Measurements from ENCODE around the gene AUTS2.
A peak's percentile ranks its signal among the peaks of the same experiment; 100 is the strongest.

Gene AUTS2

GRCh38 chr7:70582927-70583895 lies 984.9 kb downstream of the AUTS2 start:
- 0 out of 2 replicates have a peak, but pooled peaks have one; percentile 14 for TF ChIP-seq GATA2 (IDR thresholded peaks at IDR 0.05; ENCODE audit: low read depth, low read length)
- TF ChIP-seq GATA3 (IDR thresholded peaks at IDR 0.05; ENCODE audit: low read depth, low read length): no peak

DNA sequence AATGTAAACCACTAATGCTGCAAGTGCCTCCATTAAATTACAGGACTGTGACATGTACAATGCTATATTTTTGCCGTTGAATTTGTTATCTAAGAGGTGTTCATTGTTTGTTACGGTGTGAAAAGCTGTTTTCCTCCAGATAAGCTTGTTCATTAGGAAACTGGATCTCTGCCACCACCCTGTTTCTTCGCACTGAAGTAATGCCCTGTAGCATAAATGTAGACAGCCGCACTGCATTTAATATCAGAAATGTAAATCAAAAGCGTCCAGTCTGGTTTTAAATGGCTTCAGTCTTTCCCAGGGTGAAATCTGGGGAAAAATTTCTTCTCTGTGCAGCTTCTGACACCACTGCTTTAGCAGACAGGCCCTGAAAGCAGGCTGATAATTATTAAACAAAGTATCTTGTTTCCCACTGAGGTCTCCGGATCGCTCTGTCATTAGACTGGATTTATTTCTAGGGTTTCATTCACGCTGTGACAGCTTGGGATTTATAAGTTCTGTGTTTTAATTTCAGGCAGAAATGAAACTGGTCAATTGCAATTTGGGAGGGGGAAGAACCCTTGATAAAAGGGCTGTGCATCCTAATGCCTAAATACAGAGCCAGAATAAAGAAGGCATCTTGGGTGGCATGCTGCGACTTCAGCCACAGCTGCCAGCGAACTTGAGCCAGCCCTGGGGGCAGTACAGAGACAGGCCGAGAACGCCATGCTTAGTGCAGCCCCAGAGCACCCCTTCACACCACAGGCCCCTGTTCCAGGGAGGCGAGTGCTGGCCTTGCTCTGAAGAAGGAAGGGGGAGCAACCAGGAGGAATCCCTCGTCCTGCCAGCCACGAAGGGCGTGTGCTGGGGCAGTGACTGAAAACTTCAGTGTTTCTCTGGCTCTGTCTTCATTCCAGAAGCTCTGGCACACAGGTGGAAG lies 985.9 kb downstream of the AUTS2 start:
- TF ChIP-seq GATA3 (IDR thresholded peaks at IDR 0.05; ENCODE audit: low read depth, low read length) (peak; percentile 50), GATA2 (IDR thresholded peaks at IDR 0.05; ENCODE audit: low read depth, low read length) (peak; percentile 88)

- TF ChIP-seq GATA3 (IDR thresholded peaks at IDR 0.05; ENCODE audit: low read depth, low read length): no peak
- TF ChIP-seq GATA2 (IDR thresholded peaks at IDR 0.05; ENCODE audit: low read depth, low read length): no peak
Measured at GRCh38 chr7:70585071-70585470, 986.8 kb downstream of the AUTS2 start.

GRCh38 chr7:70586822-70587221 lies 988.5 kb downstream of the AUTS2 start:
- no peak for TF ChIP-seq GATA3 (IDR thresholded peaks at IDR 0.05; ENCODE audit: low read depth, low read length)
- no peak for TF ChIP-seq GATA2 (IDR thresholded peaks at IDR 0.05; ENCODE audit: low read depth, low read length)

DNA sequence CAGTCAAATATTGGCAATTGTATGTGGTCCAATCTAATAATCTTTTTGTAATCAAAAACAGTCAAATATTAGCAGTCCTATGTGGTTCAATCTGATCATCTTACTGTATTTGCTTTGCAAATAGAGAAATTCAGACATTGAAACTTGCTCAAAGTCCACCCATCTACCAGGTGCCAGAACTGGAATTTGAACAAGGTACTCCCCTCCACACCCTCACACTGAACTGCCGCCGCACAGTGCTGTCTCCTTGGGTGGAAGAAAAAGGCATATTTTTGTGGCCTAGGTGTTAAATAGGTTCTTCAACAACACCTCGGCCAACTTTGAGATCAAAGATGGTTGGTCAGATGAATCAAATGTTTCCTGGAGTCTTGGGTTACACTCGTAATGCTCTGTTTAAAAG lies 989.5 kb downstream of the AUTS2 start:
- TF ChIP-seq GATA2 (IDR thresholded peaks at IDR 0.05; ENCODE audit: low read depth, low read length): no peak
- no peak for TF ChIP-seq GATA3 (IDR thresholded peaks at IDR 0.05; ENCODE audit: low read depth, low read length)

- TF ChIP-seq GATA3 (IDR thresholded peaks at IDR 0.05; ENCODE audit: low read depth, low read length) (no peak), GATA2 (IDR thresholded peaks at IDR 0.05; ENCODE audit: low read depth, low read length) (no peak)
Measured at GRCh38 chr7:70588191-70588921, 990.1 kb downstream of the AUTS2 start.

GRCh38 chr7:70589010-70589409 lies 990.7 kb downstream of the AUTS2 start:
- no peak for TF ChIP-seq GATA3 (IDR thresholded peaks at IDR 0.05; ENCODE audit: low read depth, low read length)
- no peak for TF ChIP-seq GATA2 (IDR thresholded peaks at IDR 0.05; ENCODE audit: low read depth, low read length)

DNA sequence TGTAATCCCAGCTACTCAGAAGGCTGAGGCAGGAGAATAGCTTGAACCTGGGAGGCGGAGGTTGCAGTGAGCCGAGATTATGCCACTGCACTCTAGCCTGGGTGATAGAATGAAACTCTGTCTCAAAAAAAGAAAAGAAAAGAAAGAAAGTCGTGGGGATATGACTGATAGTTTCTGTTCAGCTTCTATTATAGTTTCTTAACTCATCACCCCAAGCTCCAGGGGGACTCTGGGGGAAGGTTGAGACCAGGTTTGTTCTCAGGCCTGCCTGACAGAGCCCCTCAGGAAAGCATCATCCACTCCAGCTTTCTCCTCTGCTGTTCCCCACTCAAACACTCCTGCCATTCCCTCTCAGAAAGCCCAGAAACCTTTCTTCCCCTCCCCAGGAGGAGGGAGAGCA lies 991.3 kb downstream of the AUTS2 start:
- TF ChIP-seq GATA3 (IDR thresholded peaks at IDR 0.05; ENCODE audit: low read depth, low read length) (no peak), GATA2 (IDR thresholded peaks at IDR 0.05; ENCODE audit: low read depth, low read length) (no peak)

- no peak for TF ChIP-seq GATA2 (IDR thresholded peaks at IDR 0.05; ENCODE audit: low read depth, low read length)
- no peak for TF ChIP-seq GATA3 (IDR thresholded peaks at IDR 0.05; ENCODE audit: low read depth, low read length)
Measured at GRCh38 chr7:70590126-70590854, 992.0 kb downstream of the AUTS2 start.

DNA sequence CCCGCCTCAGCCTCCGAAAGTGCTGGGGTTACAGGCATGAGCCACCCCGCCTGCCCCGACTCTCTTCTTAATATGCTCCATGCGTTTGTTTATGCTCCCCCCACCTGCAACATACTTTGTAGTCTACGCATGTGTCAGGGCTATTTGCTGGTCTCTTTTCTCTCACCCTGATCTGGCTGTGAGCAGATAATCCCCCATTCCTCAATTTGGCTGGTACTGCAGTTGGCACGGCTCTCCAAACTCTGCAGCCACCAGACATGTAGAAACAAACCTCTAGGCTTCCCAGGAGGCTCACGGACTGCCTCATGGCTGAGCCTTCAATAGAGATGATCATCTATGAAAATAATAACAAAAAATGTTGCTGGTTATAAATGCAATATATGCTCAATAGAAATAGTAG lies 993.4 kb downstream of the AUTS2 start:
- TF ChIP-seq GATA2 (IDR thresholded peaks at IDR 0.05; ENCODE audit: low read depth, low read length): no peak
- no peak for TF ChIP-seq GATA3 (IDR thresholded peaks at IDR 0.05; ENCODE audit: low read depth, low read length)

GRCh38 chr7:70592171-70592570 lies 993.9 kb downstream of the AUTS2 start:
- TF ChIP-seq GATA3 (IDR thresholded peaks at IDR 0.05; ENCODE audit: low read depth, low read length) (no peak), GATA2 (IDR thresholded peaks at IDR 0.05; ENCODE audit: low read depth, low read length) (no peak)

DNA sequence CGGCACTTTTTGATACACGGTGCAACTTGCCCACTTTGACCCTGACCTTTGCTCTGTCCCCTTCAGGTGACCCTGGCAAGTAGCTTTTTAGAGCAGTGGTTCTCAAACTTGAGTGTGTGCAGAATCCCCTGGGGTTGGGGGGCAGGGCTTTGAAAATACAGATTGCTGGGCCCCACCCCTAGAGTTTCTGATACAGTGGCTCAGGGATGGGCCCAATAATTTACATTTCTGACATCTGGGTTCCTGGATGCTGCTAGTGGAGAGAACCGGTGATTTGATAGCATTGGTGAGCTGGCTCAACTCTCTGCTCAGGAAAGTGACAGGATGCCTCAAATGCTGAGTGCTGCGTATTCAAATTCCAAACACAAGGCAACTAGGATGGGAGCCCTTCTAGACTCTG lies 995.9 kb downstream of the AUTS2 start:
- TF ChIP-seq GATA3 (IDR thresholded peaks at IDR 0.05; ENCODE audit: low read depth, low read length): no peak
- no peak for TF ChIP-seq GATA2 (IDR thresholded peaks at IDR 0.05; ENCODE audit: low read depth, low read length)

GRCh38 chr7:70595370-70595754 lies 997.1 kb downstream of the AUTS2 start:
- TF ChIP-seq GATA2 (IDR thresholded peaks at IDR 0.05; ENCODE audit: low read depth, low read length): no peak
- TF ChIP-seq GATA3 (IDR thresholded peaks at IDR 0.05; ENCODE audit: low read depth, low read length): no peak
